ENCODE results near the gene SEMA4D.

SEMA4D gene

DNA sequence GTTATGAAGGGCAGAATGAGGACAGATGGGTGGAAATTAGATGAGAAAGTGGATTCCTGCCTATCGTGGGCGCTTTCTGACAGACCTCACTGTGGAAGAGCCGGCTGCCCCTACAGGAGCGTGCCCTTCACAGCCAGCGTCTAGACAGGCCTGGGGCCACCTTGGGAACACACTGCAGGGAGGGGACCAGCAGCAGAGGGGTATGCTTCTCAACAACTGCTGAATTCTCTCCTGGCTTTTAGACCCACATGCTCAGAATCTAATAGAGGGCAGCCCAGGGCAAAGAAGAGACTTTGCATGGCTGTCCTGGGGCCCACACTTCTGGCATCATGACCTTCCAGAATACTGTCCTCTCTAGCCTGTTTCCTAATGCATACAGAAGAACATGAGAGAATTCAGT lies 2.1 kb upstream of the SEMA4D start:
- DNase-seq (ENCODE audit: low spot score) = no peak

DNA sequence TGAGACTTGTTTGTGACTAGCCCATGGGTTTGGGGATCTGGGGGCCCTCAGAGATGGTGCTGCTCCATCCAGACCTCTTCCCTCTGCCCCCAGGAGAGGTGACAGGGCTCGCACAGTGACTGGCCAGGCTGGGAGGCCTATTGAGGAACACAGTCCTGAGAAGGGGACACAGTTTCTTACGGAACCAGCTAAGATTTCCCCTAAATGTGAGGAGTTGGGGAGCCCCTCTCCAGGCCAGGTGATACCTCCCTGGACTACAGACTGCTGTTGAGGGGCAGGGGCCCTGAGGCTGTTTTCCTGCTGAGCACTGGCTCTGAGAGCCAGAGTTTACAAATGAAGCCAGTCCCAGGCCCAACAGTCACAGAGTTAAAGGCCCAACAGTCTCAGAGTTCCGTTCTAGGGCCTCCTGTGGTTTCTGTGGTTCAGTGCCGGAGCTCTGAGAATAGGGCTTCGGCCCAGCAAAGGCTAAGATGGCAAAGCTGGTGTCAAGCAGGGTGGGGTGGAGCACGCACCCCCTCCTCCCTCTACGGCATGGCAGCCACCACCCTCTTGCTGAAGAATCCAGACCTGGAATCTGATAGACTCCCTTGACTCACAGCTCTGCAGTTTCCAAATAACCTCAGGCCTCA lies 1.1 kb upstream of the SEMA4D start:
- DNase-seq (ENCODE audit: low spot score) = no peak

DNA sequence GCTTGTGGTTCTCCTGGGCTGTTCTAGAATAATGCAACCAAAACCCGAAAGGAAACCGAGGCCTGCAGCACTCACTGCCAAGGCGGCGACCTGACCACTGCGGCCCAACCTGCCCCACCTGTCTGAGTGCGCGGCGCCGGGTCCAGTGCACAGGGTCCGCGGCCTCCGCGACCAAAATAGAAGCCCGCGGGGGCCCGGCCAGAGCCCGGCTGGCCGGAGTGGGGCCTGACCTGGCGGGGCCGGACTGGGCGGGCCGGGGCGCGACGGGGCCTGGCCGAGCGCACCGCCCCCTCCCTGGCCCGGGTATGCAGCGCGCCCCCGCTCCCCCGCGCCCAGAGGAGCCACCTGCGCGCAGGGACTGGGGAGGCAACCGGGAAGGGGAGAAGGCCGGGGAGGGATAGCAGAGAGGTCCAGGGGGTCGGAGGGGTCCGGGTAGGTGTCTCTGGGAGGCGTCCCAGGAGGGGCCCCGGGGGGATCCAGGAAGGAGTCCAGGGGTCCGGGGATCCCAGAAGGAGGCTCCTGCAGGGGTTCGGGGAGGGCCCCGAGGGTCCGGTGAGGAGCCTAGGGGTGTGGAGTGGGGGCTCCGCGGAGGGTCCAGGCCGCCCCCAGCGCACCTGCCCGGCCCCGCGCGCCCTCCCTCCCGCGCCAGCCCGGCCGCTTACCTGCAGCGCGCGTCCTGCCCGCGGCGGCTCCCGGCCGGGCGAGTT lies 503 bp downstream of the SEMA4D start:
- peak; percentile 50 for DNase-seq (ENCODE audit: low spot score)

DNA sequence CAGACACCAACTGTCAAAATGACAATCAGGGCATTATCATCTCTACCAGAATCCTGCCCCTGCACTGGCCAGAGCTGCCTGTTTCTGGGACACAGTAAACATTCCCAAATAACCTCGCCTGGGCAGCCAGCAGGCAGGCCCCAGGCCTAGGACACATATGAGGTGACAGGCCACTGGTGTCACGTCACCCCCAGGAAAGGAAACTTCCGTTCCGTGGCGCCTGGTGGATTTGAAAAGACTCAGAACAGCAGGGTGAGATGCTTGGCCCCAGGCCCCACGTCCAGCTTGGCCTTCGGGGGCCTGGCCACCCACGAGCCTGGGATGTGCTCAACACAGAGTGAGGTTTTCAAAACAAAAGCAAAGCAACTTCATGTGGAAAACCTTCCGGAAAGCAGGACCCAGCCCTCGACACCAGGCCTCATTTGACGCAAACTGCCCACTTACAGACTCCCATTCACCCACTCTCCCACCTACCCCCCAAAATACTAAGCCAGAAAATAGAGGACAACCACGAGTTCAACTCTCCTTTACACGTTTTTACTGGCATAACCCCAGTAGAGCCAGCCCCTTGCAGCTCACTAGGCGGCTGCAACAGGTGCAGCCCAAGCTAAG lies 1.2 kb downstream of the SEMA4D start:
- no peak for DNase-seq (ENCODE audit: low spot score)

DNA sequence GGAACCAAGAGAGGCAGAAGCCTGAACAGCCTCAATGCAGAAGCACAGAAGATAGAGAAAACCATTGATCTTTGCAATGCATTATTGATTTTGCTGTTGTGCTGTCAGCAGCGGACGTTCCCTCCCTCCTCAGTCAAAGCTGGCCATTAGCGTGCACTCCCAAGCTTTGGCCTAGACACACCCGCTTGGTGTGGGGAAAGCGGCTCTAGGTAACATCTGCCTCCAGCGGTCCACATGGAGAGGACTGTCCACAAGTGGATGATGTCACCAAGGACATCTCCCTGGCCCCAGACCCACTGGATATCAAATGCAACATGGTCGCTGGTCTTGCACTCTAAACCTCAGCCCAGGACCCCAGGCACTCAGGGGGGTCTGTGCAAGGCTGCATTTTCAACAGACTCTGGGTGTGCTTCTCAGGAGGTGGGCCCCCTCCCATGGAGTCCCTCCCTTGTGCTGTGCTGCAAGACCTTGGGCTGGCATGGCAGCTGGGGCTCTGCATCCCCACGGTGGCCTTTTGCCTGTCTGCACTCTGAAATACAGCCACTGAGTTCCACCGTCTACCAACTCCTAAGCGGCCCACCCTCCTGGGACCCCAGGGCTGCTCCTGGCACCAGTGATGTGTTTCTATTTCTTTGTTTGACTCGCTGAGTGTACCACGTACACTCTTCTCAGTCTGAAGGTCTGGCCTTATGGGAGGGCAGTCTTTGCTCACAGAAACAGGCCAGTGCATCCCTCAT lies 1.9 kb downstream of the SEMA4D start:
- DNase-seq (ENCODE audit: low spot score) = no peak

DNA sequence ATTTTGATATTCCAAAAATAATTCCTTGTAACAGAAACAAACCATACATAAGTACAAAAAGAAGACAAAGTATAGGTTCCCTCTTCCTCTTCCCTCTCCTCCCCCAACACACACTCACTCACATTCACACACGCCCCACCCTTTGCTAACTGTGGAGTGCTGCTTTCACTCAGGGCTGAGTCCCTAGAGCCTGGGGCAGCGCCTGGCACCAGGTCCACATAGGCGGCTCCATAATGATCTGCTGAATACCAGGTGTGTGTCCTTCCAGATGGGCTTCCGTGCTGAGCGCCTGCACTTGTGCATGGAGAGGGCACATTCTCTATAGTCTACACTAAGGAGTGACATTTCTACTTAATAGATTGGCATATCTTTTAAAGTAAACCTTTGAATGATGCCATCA lies 3.7 kb downstream of the SEMA4D start:
- no peak for DNase-seq (ENCODE audit: low spot score)

DNA sequence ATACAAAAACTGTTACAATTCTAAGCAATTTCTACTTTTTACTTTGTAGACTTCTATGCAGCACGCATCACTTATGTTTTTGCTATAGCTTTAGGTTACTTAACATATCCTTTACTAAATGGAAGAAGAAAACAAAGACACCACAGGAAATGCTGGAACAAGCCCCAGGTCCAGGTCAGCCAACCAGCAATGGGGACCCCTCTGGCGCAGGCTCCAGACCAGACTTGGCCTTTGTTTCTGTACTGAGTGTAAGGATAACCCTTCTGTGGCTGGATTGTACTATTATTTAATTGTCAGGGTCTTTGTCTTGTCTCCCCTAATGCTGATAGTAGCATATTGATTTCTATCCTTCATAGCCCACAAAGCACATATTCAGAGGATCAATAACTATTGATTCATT lies 4.2 kb downstream of the SEMA4D start:
- DNase-seq (ENCODE audit: low spot score) = no peak

DNA sequence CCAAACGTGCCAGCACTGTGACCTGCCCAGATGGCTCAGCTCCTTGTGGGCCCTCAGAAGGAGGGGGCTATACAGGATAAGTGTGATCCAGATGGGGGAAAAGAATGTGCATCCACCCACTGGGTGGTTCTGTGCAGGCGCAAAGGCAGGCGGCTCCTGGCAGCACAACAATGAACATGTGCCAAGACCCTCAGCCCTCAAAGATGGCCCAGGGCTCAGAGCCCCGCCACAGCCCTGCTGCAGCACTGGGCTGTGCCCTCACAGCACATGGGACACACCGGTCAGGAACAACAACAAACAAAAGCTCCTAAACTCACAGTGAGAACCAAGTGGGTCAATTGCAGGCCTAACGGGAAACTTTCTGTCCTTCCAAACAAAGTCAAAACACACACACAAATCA lies 4.7 kb downstream of the SEMA4D start:
- no peak for DNase-seq (ENCODE audit: low spot score)

DNA sequence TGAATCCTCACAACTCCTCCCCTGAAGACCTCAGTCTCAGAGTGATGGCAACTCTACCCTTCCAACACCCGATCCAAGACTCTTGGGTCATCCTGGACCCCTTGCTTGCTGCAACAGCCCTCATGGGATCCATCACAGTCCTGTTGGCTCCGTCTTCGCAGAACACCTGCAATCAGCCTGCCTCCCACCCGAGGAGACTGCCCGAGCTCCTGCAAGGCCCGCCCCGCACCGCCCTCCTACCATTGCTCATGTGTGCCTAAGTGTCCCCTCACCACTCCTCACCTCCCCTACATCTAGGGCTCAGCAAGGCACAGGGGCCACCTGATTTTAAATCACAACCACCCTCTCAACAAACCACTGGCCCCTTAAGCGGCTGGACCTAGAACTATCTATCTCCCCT lies 5.3 kb downstream of the SEMA4D start:
- no peak for DNase-seq (ENCODE audit: low spot score)

DNA sequence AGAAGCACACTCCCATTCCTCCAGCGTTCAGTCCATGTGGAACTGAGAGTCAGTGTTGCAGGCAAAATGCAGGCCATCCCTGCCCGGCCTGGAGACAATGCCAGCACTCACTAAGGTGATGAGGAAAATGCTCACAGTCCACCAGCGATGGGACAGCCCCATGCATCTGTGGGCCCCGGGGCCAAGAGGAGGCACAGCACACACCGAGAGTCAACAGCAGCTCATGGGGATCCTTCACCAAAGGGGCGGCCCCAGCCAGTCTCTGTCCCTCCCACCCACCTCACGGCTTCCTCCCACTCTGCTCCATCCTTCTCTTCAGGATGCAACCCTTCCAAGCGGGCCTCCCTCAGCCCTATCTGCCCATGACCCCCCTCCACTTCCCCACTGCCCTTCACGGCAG lies 6.2 kb downstream of the SEMA4D start:
- DNase-seq (ENCODE audit: low spot score) = no peak

DNA sequence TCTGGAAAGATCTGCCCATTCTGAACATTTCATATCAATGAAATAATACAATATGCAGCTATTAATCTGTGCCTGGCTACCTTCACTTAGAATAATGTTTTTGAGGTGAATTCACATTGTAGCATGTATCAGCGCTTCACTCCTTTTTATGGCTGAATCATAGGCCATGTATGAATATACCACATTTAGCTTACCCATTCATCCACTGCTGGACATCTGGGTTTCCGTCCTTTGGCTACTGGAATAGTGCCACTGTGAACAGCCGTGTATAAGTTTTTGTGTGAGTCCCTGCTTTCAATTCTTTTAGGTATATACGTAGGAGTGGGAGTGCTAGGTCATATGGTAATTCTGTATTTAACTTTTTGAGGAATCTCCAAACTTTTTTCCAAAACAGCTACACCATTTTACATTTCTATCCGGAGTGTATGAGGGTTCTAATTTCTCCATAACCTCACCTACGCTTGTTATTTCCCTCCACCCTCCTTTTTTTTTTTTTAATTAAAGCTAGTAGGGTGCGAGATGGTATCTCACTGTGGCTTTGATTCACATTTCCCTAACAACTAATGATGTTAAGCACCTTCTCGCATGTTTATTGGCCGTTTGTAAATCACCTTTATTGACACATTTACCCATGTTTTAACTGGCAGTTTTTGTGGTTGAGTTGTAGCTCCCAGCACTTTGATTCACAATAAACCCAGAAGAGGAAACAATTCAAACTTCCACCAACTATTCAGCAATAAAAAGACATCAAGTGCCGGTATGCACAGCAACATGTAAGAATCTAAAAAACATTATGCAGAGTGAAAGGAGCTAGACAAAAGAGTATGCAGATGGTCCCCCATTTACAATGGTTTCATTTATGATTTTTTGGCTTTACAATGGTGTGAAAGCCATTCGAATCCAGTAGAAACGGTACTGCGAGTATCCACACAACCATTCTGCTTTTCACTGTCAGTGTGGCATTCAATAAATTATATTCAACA lies 8.1 kb downstream of the SEMA4D start:
- no peak for DNase-seq (ENCODE audit: low spot score)

DNA sequence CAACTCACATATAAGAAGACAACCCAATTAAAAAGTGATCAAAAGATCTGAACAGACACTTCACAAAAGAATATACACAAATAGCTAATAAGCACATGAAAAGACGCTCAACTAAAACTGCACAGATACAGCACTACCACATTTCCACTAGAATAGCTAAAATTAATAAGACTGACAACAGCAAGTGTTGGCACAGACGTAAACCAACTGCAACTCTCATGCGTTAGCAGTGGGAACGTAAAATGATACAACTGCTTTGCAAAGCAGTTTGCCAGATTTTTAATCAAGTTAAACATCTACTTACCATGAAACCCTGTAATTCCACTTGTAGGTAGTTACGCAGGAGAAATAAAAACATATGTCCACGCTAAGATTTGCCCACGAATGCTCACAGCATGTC lies 9.0 kb downstream of the SEMA4D start:
- no peak for DNase-seq (ENCODE audit: low spot score)

DNA sequence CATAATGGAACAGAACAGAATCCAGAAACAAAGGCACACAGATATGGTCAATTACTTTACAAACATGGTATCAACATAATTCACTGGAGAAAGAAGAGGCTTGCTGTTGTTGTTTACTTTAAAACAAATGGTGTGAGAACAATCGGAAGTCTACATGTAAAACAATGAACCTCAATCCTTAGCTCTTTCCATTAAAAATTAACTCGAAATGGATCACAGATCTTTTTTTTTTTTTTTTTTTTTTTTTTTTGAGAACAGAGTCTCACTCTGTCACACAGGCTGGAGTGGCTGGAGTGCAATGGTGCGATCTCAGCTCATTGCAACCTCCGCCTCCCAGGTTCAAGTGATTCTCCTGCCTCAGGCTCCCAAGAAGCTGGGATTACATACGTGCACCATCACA lies 9.8 kb downstream of the SEMA4D start:
- DNase-seq (ENCODE audit: low spot score) = no peak

DNA sequence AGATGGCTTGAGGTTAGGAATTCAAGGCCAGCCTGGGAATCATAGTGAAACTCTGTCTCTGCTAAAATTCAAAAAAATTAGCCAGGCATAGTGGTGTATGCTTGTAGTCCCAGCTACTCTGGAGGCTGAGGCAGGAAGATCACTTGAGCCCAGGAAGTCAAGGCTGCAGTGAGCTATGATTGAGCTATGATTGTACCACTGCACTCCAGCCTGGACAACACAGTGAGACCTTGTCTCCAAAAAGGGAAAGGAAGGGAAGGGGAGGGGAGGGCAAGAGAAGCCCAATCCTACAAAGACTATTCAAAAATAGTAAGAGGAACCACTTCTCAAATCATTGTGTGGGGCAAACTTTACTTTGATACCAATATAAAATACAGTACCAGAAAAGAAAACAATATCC lies 11.2 kb downstream of the SEMA4D start:
- DNase-seq (ENCODE audit: low spot score) = no peak

DNA sequence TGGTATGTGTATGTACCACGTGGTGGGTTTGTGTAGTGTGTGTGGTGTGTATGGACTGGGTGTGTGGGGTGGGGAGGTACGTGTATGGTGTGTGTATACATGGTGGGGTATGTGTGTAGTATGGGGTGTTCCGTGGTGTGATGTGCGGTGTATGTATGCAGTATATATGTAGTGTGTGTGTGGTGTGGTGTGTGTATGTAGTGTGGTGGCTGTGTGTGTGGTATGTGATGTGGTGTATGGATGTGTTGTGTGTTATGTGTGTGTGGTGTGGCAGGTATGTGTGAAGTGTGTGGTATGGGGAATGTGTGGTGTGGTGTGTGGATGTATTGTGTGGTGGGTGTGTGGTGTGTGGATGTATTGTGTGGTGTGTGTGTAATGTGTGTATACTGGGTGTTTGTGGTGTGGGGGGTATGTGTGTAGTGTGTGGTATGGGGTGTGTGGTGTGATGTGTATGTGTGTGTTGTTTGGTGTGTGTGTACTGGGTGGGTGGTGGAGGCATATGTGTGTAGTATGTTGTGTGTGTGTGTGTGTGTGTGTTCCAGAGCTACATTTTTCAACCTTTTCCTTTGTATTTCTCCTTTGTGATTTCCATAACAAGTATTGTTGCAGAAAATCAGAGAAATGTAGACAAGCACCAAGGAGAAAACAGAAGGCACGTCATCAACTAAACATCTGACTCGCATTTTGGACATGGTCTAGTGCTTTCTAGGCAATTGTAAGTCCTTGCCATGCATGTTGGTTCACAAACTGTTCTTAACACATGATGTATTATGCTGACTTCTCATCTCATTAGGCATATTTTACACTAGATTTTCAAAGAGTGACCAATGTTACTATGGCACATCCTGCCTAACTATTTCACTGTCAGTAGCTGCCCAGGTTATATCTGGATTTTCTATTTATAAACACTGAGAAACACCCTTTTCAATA lies 13.2 kb downstream of the SEMA4D start:
- no peak for DNase-seq (ENCODE audit: low spot score)

DNA sequence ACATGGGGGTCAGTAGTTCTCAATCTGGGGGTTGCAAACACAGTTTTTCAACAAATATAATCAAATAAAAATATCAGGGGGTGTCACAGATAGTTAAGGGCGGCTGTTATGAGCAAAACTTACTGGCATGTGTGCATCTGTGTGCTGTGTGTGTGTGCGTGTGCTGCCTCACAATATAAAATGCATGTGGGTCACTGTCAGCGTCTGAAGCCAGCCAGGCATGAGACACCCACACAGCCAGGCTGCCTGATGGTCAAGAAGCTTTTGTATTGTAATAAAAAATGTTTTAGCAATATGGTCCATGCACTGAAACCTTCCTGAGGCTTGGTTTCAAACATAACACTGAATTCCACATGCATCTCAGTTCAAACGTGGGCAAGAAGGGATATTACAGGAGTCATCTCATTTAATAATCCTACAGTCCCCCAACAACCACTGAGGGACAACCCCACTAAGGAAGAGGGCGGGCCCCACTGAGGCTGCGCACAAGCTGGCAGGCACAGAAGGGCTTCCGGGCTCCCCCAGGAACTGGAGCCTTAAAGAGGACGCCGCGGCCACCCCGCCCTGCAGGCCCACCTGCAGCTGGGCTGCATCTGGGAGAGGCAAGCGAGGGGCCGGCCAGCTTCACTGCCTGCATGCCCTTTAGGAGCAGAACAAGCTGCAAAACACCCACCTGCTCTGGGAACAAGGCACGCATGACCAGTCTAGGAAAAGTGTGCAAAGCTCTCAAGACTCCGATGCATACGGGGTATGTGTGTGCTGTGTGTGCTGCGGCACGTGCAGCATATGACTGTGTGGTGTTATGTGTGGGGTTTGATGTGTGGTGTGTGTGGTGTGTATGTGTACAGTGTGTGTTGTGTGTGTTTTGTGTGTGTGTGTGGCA lies 14.1 kb downstream of the SEMA4D start:
- DNase-seq (ENCODE audit: low spot score) = no peak

DNA sequence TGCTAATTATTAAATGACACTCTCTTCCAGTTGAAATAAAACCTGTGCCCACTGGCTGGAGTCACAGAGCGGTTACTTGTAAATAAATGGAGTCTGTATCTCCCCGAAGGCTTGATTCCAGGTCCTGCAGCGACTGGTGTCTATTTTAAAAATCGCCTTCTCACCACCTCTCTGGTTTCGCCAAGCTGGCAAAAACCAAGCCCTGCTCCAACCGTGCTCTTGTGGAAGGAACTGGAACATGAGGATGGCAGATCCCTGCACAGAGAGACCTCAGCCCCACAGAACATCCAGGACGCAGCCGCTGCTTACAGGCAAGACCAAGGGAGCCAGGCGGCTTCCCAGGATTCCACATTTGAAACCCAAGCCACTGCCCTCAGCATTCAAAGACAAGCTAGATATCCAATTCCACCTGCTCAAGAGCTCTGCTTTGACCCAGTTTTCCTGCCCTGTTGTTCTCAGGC lies 15.0 kb downstream of the SEMA4D start:
- DNase-seq (ENCODE audit: low spot score) = no peak

DNA sequence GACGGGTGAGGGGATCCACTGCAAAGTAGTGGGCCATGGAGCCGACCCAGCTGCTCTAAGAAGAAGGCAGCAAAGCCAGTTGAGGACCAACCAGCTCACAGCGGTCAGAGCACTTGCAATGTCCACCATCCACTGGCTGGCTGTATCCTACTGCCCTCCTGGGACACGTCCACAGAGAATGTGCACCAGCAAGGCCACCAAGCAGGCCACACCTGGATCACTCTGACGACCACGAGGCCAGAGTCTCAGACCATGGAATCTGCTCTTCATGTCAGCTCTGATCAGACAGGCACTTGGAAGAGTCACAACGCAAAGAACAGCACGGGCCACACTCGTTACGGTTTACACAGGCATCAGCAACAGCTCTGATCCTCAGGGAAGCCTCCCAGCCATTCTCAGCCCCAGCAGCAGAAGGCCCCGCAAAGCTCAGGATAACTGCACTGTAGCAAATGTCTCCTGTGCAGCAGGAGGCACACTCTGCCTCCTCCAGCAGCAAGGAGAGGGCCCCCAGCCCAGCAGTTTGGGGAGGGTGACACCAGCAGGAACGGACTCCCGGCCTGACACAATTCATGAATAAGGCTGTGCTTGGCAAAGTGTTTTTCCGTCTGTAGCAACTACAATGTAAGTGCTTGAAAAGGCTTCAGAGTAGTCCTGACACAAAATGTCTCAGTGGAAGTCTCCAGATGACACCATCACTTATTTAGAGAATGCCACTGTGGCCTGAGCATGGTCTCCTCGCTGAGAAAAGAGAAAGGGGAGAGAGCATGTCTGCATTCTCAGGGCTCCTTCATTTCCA lies 15.7 kb downstream of the SEMA4D start:
- DNase-seq (ENCODE audit: low spot score) = no peak

DNA sequence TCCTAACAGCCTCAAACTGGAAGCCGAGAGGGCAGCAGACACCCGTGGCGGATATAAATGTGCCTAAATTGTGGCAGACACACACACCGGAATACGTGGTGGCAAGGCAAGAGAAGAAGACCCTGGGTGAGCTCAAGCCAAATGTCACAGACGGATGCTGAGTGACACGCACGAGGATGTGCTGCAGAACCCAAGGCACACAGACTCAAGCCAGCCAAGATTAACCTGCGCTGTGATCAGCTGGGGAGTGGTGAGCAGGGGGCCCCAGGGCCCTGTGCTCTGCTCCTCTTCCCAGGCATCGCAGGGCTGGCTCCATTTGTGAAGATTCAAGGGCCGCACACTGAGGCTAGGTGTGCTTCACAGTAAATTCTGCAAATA lies 16.4 kb downstream of the SEMA4D start:
- no peak for DNase-seq (ENCODE audit: low spot score)

Data from D341Med (cell line).